ENCODE results near the gene USP3.
"Not testable (repeated sequence)": the region's sequence is repeated elsewhere in the genome, so short reads cannot be mapped to it uniquely, and the experiment has no call there.

The USP3 gene

DNA sequence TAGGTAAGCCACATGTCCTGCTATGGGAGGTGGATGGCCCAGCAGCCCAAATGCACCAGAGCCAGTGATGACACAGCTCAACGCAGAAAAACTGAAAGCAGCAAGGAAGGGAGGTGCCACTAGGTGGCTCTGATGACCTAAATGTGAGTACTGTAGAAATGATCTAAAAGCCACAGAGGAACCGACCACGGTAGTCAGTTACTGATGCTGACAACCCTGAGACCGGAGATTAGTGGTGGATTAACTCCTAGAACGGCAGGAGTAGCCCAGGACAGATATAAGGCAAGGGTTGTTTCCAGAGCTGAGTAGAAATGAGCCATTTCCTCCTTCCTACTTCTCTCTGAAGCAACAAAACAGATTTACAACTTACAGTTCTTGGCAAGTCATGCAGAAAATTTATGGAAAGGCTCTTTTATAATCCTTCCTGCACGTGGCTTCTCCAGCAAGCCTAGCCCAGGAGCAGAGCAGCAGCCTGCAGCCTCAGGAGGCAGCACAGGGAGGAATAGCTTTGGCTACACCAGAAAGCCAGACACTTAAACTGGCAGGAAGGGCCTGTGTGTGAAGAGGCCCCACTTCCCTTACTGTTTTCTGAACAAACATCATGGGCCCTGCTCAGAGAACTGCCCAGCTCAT is 105.9 kb downstream of the USP3 start:
- DNase-seq, result peak; percentile 73

DNA sequence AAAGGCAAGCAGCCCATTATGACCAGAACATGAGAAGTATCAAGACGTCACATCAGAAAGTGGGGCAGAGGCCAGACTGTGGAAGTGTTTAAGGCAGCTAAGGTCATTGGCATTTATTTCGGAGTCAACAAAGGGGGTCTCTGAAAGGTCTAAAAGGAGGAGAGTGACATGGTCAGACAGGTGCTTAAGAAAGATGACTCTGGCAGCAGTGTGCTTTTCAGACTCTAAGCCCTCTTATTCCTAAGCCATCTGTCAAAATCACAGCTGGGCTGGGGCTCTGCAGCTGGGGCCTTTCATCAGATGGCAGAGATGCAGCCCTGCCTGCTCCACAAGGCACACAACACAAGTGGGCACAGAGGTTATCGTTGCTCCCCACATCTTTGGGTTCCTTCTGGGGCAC is 106.8 kb downstream of the USP3 start:
- no peak for DNase-seq

DNA sequence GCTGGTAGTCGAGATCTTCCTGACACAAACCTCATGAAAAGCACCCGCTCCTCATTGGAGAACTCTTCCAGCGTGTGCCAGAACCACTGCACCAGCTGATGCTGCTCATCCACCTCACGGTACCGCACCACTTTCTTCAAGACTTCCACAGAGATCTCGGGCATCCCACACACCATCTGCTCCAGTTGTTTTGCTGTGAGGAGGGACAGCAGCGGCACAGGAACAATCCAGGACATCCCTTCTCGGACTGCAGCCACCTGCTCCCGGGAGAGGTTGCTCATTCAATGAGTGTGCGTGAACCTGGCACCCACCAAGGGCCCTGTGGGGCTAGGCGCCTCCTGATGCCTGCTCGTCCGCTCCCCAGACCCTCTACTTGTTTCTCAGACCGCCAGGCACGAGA is 107.9 kb downstream of the USP3 start:
- no peak for DNase-seq

DNA sequence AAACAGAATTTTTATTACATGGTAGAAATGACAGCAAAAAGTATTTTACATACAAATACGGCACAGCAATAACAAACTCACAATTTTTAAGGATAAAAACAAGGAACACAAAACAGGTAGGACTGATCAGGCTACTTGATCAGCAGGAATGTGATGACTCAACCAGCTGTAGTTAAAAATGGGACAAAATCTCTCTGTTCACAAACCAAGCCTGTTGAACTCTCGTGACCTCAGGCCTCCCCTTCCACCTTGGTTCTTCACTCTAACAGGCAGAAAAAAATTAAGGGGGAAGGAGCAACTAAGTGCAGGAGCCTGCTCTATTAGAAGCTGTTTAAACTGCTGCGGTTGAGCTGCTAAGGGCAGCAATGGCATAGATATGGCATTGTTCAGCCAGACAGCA is 111.5 kb downstream of the USP3 start:
- no peak for DNase-seq

DNA sequence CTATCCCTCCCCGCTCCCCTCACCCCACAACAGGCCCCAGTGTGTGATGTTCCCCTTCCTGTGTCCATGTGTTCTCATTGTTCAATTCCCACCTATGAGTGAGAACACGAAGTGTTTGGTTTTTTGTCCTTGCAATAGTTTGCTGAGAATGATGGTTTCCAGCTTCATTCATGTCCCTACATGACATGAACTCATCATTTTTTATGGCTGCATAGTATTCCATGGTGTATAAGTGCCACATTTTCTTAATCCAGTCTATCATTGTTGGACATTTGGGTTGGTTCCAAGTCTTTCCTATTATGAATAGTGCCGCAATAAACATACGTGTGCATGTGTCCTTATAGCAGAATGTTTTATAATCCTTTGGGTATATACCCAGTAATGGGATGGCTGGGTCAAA is 112.8 kb downstream of the USP3 start:
- not testable (repeated sequence) for DNase-seq

DNA sequence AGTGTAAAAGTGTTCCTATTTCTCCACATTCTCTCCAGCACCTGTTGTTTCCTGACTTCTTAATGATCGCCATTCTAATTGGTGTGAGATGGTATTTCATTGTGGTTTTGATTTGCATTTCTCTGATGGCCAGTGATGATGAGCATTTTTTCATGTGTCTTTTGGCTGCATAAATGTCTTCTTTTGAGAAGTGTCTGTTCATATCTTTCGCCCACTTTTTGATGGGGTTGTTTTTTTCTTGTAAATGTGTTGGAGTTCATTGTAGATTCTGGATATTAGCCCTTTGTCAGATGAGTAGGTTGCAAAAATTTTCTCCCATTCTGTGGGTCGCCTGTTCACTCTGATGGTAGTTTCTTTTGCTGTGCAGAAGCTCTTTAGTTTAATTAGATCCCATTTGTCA is 113.2 kb downstream of the USP3 start:
- not testable (repeated sequence) for DNase-seq

DNA sequence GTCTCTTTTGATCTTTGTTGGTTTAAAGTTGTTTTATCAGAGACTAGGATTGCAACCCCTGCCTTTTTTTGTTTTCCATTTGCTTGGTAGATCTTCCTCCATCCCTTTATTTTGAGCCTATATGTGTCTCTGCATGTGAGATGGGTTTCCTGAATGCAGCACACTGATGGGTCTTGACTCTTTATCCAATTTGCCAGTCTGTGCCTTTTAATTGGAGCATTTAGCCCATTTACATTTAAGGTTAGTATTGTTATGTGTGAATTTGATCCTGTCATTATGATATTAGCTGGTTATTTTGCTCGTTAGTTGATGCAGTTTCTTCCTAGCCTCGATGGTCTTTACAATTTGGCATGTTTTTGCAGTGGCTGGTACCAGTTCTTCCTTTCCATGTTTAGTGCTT is 116.4 kb downstream of the USP3 start:
- not testable (repeated sequence) for DNase-seq

DNA sequence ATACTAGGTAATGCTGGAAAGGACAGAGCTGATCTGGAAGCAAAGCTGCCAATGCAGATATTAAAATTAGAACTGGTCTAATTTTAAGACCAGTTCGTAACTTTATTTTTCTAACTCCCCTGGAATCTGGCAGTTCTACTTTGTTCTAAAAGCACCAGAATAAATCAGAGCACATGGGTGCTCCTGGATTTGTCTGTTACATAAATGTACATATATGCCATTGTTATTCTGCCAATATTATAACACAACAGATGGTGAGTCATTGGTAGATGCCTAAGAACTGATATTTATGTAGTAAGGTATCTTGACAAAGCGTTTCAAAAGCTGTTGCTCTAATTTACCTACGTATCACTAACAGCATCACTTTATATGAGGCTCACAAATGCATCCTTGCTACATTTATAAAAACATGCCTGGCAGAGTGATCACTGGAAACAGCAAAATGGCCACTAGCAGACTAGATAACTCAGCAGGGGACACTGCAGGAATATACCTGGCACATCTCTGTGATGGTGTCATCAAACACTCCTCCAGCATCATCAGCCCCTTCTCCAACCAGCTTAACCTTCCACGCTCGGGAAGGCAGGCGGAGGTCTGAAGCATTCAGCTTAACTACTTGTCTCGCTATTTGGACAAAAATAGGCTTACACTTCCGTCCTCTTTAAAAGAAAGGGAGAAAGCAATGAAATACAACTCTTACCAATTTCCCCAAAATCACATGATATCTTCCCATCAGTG is 119.0 kb downstream of the USP3 start:
- DNase-seq, result no peak

DNA sequence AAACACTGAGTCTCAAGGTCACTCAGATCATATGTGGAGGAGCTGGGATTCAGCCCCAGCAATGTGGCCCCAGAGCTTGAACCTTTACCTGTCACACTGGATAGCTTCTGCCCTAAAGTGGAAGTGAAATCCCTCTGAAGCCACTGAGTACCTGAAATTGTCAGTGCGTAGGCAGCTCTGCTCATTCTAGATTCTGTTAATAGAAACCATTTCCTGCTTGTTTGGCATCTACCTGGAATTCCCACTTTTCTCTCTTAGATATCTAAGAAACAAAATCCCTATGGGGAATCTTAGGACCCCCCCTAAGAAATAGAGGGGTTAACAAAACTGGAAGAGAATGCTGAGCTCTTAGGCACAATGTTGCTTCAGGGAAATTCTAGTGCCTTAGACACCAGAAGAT is 122.6 kb downstream of the USP3 start:
- DNase-seq, result no peak

DNA sequence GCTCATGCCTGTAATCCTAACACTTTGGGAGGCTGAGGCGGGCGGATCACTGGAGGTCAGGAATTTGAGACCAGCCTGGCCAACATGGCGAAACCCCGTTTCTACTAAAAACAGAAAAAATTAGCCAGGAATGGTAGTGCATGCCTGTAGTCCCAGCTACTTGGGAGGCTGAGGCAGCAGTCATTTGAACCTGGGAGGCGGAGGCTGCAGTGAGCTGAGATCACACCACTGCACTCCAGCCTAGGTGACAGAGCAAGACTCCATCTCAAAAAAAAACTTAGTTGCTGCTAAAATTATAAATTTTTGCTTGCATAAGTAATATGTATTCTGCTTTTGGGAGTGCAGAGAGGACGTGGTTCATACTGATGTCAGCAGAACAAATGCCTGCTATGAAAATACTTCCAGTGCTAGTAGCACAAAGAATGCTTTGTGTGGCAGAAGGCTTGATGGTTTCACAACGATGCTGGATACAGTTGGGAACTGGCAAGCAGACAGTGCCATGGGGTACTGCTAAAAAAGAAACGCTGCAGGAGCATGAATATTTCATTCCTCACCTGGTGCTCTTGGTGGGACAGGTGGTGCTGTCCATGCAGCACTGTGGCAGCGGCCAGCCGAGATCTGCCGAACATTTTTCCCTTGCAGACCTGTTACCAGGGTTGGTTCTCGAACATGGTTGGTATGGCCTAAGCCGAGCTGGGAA is 123.9 kb downstream of the USP3 start:
- no peak for DNase-seq

DNA sequence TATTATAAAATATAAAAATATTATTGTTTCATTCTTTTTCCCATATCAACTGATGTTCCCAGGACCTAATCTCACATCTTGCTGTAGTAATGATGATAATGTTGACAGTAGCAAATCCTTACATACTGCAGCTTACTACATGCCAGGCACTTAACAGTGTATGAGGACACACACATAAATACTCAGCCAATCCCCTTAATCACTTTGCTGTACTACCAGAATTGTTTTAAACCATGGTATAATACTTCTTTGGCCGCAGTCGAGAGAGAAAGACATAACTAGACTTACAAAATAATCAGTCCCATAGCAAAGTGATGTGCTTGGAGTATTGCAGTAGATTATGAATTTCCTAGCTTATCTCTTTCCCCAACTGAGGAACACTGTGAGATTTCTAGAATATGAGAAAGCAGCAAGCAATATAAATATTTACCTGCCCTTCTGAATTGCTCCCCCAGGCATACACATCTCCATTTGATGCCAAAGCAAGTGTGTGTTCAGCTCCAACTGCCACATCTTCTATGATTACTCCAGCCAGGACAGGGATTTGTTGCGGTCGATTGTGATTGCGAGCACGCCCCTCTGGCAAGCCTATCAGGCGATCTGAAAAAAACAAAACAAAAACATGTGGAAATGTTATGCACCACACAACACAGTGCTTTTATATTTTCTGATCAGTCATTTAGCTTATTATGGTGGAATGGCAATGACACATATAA is 125.8 kb downstream of the USP3 start:
- no peak for DNase-seq

DNA sequence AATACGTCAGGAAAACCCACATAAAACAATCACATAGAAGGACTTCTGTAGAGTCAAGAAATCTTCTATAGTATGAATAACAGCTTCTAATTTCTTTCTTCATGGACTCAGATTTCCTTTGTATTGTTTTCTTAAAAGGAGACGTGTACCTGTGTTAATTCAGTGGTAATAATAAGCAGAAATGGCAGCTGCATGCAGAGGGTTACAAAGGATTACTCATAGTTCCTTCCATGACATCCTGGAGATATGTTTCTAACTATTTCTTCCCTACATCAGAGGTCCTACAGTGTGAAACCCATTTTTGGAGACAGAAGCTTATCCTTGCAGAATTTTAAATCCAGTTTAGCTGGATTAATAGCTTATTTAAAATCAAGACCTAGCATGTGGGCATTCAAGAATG is 128.9 kb downstream of the USP3 start:
- no peak for DNase-seq

DNA sequence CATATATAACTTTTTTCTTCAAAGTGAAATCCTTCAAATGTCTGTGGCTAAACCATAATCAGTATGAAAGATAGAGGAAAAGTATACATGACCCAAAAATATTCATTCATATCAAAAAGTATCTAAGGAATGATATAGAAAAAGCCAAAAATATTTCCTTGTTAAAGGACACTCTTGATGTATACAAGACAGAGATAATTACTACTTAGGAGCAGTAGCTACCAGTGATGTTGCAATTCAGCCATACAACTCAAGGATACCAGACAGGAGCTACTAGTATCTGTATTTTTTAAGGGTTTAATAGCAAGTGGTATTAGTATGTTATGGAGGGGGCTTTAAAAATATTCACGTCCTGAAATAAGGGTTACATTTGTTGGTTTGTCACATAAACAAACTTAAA is 129.8 kb downstream of the USP3 start:
- no peak for DNase-seq

DNA sequence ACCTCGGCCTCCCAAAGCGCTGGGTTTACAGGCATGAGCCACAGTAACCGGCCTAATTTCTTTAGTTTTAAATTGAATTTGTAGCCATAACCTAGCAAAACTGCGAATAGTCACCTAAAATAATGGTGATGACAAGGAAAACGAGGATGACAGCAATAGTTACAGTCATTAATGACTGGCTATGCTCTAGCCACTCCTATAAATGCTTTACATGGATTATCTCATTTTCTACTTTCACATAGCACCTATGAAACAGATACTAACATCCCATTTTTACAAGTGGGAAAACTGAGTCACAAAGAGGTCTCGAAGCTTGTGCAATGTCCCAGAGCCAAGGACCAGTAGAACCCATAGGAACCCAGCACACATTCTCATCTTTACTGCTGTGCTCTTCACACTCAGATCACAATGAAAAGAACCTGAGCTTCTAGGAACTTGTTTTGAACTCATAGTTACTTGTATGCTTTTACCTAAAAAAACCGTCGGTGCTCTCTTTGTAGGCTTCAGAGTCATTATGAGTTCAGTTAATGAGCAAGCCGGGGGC is 132.2 kb downstream of the USP3 start:
- DNase-seq, result no peak

DNA sequence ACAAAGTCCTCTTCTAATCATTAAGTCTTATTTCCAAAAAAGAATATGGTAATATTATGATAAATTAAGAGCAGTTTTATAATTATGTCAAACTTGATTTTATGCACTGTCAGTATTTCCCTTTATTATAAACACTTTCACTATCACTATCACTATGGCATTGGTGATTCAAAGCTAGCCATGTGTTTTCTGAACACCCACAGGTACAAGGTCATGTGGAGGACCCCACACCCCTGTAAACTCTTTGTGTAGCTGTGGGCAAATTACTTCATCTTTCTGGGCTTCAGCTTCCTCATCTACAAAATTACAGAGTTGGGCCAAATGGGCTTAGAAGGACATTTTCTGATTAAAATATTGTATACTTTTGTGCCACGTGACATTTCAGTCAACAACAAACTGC is 134.4 kb downstream of the USP3 start:
- DNase-seq, result no peak

DNA sequence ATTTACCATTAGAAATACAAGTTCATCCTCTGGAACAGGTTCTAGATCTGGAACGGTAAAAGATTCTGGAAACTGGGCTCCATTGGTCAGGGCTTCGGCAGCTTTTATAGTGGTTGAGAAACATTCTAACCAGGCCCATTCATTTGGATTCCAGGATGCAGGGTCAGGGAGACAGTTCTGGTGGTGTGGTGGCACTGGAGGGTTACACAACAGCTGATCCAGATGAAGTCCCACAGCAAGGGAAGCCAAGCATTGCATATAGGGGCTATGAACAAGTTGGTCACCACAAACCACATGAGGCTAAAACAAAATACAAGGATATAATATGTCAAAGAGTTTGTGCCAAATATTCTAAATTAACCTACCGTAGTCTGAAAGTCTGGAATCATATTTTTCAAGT is 135.8 kb downstream of the USP3 start:
- DNase-seq, result no peak

Data from right kidney (tissue), 1 donor.